GM19467 (cell line): ENCODE results near the gene TMEM168.

Experiments used
- ATAC-seq: cut with Tn5 transposase; IDR thresholded peaks from one replicate; pipeline ENCODE4 v1.9.1; 2021; ENCODE audit warnings: mild to moderate bottlenecking, moderate library complexity; ENCODE audit not compliant: unreplicated experiment

The TMEM168 gene

DNA sequence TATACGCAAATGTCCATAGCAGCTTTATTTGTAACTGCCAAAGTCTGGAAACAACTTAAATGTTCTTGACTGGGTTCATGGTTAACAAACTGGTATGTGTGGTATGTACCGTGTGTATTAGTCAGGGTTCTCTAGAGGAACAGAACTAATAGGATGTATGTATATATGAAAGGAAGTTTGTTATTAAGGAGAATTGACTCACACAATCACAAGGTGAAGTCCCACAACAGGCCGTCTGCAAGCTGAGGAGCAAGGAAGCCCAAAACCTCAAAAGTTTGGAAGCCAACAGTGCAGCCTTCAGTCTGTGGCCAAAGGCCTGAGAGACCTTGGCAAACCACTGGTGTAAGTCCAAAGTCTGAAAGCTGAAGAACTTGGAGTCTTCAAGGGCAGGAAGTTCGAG, 66.8 kb downstream of the TMEM168 start:
- no peak for ATAC-seq

DNA sequence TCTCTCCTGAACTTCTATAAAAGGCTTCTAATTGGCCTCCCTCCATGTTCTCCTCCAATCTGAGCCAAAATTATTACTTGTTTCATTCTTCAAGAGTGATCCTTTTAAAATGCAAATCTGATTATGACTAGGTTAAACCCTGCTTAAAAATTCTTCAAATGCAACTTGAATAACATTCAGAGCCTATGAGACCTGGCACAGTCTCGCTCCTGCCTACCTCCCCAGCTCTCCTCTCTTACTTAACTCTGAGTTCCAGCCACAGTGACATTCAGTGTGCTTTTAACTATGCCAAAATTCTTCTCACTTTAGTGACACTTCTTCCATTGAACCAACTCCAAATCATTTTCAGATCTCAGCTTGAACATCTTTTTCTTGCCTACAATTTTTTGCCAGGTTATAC, 68.8 kb downstream of the TMEM168 start:
- ATAC-seq, result no peak

DNA sequence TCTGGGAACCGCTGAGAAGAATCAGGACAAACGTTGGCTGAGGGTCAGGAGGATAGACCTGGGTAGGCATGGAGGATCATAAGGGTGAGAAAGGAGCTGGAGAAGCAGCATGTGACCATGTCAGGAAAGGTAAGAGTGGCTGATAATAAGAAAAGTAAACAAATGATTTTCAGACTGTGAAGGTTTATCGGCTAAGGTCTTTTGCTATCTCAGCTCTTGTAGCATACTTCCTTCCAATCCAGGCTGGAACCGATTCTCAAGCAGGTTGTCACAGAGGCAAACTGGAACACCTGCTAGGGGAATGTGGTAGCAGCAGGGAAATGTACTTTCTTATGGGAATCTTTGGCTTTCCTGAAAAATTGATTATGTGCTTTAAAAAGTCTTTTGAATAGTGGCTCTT, 74.7 kb downstream of the TMEM168 start:
- ATAC-seq, result no peak

DNA sequence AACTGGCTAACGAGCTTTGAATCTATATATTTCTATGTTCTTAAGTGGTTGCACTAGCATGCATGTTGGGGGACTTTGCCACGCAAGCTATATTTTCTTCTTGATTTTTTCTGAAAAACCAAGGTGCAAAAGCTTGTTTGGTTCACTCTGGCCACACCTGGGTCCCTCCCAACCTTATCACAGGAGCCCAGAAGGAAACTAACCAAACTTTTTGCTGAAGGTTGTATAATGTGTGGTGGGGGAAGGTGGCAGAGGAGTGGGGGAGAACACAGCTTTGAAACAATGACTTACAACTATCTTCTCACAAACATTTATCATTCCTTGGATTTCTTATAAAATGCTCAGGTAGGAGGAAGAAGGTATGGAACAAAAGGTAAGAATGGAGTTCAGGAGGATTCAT, 75.3 kb downstream of the TMEM168 start:
- ATAC-seq, result no peak
